Adrenal gland (tissue), 12 donors: ENCODE results near the gene MCRIP1. TPM values are rescaled to one million over a fixed set of nuclear protein-coding genes. Genes with fewer than 3 reads are reported as not detected.

ENCODE experiments used
- DNase-seq, 7 donors: peaks; one replicate each; pipeline ENCODE4 v3.0.0-alpha.2; 2019 to 2020
- H3K27ac ChIP-seq, 5 donors: fragments of 200-600 bp; sonication (generic) in 4 of 5; 1 replicate in 3 of 5; 2 replicates in 2 of 5; pipeline versions ENCODE4 v1.5.1 to v1.8.0; 2016 to 2020; ENCODE audit warnings: mild to moderate bottlenecking in 1 of 5
- H3K27me3 ChIP-seq: fragments of 200-600 bp; 2 replicates; pipeline ENCODE4 v1.8.0; 2021
- H3K36me3 ChIP-seq, 2 donors: fragments of 200-600 bp; replicated peaks in 1 of 2; 1 replicate in 1 of 2; 2 replicates in 1 of 2; pipeline versions ENCODE4 v1.5.1 to v1.8.0; 2018 to 2022
- H3K4me1 ChIP-seq, 2 donors: fragments of 200-600 bp; replicated peaks in 1 of 2; 1 replicate in 1 of 2; 2 replicates in 1 of 2; pipeline versions ENCODE4 v1.5.1 to v1.8.0; 2018 to 2021
- H3K4me3 ChIP-seq, 4 donors: fragments of 200-600 bp; sonication (generic) in 3 of 4; one replicate each; pipeline ENCODE4 v1.5.1; 2016 to 2018
- H3K9me3 ChIP-seq, 3 donors: fragments of 200-600 bp; sonication (generic) in 1 of 3; replicated peaks in 1 of 3; 1 replicate in 2 of 3; 2 replicates in 1 of 3; pipeline versions ENCODE4 v1.5.1 to v1.8.0; 2016 to 2021
- POLR2A ChIP-seq, 2 donors: fragments of 450-650 bp; IDR thresholded peaks; one replicate each; pipeline ENCODE4 v1.6.1; 2017; ENCODE audit warnings: antibody characterized with exemption in 2 of 2, mild to moderate bottlenecking in 2 of 2, moderate library complexity in 1 of 2
- WGBS, 4 donors: extraction: QIAGEN DNeasy Blood & Tissue Kit in 2 of 4; methylation state at CpG; one replicate each; pipeline versions ENCODE4 v1.1.5 to v1.1.7; 2013 to 2017; 5-methylcytosine and 5-hydroxymethylcytosine counted together
- intact Hi-C, 2 donors: fragments of 100-400 bp; cut with DNase I; formaldehyde crosslinking; loops; one replicate each; pipeline versions ENCODE4 v1.14.1 to v1.15.0; 2022 to 2023
- polyA plus RNA-seq, 3 donors: library from polyadenylated mRNA; stranded (reverse); fragments of 200-250 nt in 2 of 3; fragments of 350-450 nt in 1 of 3; fragmentation: Illumina TruSeq in 1 of 3; extraction: RNeasy Lipid Tissue Mini Kit (QIAGEN cat#74804) in 1 of 3; gene quantifications; one replicate each; pipeline ENCODE4 v1.2.3, GENCODE V29; 2013 to 2014
- total RNA-seq, 9 donors: library from RNA; depleted of rRNA in 4 of 9; stranded (reverse); fragments of >200 nt in 4 of 9; fragments of 120-200 nt in 1 of 9; fragmentation: NEBNext Ultra II Directional in 1 of 9; extraction: Animal tissue kit (Norgen Biotek cat#: 25700) in 1 of 9; gene quantifications; one replicate each; pipeline versions ENCODE4 v1.1.0 to v1.2.4, GENCODE V29; 2013 to 2023
- TF ChIP-seq, protein P1 (sequence below), 6 experiments: fragments of 450-650 bp in 4 of 6; fragments of 200-600 bp in 2 of 6; sonication (generic) in 1 of 6; IDR thresholded peaks; 1 replicate in 5 of 6; 2 replicates in 1 of 6; pipeline versions ENCODE4 v1.5.1 to v1.8.0; 2016 to 2021; ENCODE audit warnings: antibody characterized with exemption in 6 of 6, mild to moderate bottlenecking in 2 of 6, moderate library complexity in 1 of 6
- donor health status: healthy with polysubstance abuse.
- donor health status: Bipolar disorder and iron deficiency.
- donor health status: DM: yes; HTN: yes; CAD: no.
- donor health status: DM: no; HTN: no; CAD: no.
- donor health status: DM: no; HTN: no; CAD: no.
- donor health status: DM: yes; HTN: yes; CAD: no.

The MCRIP1 gene
- total and polyA plus RNA-seq, 12 donors: 5.0 to 248 (median 82.6) TPM

DNA sequence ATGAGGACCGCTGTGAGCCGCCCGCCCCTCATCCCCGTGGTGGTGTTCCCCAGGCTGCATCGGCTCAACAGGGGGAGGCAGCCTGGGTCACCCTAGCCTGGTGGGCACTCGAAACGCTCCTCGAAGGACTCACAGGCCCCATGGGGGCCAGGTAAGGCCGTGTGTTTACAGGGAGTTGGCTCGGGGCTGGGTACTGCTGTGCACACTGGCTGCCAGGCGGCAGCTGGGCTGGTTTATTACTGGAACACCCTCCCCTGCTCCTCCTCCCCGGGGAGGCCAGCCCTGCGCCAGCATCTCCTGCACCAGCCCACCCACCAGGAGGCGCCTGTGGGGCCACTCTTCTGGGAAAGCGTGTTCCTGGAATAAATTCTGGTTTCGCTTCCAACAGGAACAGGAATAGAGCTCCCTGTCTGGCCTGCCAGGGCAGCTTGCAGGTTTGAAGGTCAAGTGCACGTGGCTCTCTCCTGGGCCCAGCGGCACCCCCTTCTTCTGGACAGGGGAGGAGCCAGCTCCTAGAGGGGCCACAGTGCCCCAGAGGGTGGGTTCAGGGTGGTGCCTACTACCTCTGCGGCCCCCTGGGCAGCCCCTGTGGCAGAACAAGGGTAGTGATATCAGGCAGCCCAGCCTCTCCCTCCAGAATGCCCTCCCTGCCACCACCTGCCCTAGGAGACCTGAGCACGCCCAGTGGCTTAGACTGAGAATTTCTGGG lies 11.3 kb downstream of the MCRIP1 start:
- peaks cover 14 to 15% of the 10 kb centered on the region in 2 donors for H3K4me1 ChIP-seq
- no peak overlapping the region for H3K4me3 ChIP-seq
- WGBS, 4 donors: 30 to 40% (median 37%) methylated on average over 8 to 20 of the region's 20 CpGs
- H3K9me3 ChIP-seq: no peaks in the 10 kb centered on the region
- DNase-seq: peak; percentile 88 to 97 (median 95)
- peaks cover 0 to 11% of the 10 kb centered on the region in 2 donors for H3K36me3 ChIP-seq
- H3K27ac ChIP-seq: peak overlapping the region; percentile 77 to 93 (median 85)
- no peaks in the 10 kb centered on the region for H3K27me3 ChIP-seq
- no peak for TF ChIP-seq POLR2A (IDR thresholded peaks at IDR 0.05)
- TF ChIP-seq, protein P1, sequence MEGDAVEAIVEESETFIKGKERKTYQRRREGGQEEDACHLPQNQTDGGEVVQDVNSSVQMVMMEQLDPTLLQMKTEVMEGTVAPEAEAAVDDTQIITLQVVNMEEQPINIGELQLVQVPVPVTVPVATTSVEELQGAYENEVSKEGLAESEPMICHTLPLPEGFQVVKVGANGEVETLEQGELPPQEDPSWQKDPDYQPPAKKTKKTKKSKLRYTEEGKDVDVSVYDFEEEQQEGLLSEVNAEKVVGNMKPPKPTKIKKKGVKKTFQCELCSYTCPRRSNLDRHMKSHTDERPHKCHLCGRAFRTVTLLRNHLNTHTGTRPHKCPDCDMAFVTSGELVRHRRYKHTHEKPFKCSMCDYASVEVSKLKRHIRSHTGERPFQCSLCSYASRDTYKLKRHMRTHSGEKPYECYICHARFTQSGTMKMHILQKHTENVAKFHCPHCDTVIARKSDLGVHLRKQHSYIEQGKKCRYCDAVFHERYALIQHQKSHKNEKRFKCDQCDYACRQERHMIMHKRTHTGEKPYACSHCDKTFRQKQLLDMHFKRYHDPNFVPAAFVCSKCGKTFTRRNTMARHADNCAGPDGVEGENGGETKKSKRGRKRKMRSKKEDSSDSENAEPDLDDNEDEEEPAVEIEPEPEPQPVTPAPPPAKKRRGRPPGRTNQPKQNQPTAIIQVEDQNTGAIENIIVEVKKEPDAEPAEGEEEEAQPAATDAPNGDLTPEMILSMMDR (IDR thresholded peaks at IDR 0.05): peak; percentile 63 to 89 (median 78)
- intact Hi-C loops: loop anchor here in 1 of 2 donors (5.0 kb wide), 1 partner anchor 36 kb away; no protein-coding TSS in a partner anchor

DNA sequence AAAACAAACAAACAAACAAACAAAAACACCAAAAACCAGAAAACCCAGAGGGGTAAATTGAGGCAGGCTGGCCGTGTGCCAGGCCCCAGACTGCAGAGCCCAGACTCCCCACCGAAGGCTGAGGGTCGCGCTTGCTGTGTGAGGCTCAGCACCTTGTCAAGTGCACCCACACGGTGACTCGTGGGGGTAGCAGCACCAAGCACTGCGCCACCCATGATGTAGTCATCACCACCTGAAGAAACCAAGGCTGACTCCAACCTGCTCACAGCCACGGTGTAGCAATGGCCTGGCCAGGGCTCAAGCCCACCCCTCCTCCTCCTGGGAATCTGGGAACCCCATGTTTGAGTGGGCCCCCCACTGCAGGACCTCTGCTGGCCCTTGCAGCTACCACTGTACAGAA lies 11.9 kb downstream of the MCRIP1 start:
- Histone ChIP-seq H3K36me3 (peaks cover 0 to 11% of the 10 kb centered on the region in 2 donors), H3K4me1 (peaks cover 14 to 15% of the 10 kb centered on the region in 2 donors), H3K9me3 (no peaks in the 10 kb centered on the region), H3K27ac (peak overlapping the region in 4 of 5 donors; percentile 82 to 93 (median 88)), H3K4me3 (no peak overlapping the region), H3K27me3 (no peaks in the 10 kb centered on the region)
- intact Hi-C loops: loop anchor here in 1 of 2 donors (5.0 kb wide), 1 partner anchor 36 kb away; no protein-coding TSS in a partner anchor
- TF ChIP-seq, protein P1 (IDR thresholded peaks at IDR 0.05): no peak
- WGBS, 4 donors: 66 to 84% (median 69%) methylated on average over 5 to 8 of the region's 8 CpGs
- DNase-seq: peak in 2 of 7 donors; percentile 33 to 35

DNA sequence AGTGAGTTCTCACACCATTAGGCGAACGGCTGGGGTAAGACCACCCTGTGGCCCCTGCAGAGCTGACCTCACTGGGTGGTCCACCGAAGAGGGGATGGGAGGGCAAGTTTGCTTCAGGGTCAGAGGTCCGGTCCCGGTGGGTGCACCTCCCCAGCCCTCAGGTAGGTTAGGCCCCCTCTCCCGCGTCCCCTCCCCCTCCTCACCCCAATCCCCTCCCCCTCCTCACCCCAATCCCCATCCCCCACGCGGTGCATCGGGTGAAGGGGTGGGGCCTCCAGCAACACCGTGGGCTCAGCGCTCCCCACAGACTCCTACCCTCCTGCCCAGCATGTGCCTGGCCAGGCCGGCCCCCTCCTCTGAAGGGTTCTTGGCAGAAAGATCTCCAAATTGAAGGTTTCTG lies 13.4 kb downstream of the MCRIP1 start:
- intact Hi-C loops: loop anchor here in 1 of 2 donors (5.0 kb wide), 1 partner anchor 38 kb away; no protein-coding TSS in a partner anchor
- peaks cover 0 to 11% of the 10 kb centered on the region in 2 donors for H3K36me3 ChIP-seq
- H3K27me3 ChIP-seq: no peaks in the 10 kb centered on the region
- H3K9me3 ChIP-seq: no peaks in the 10 kb centered on the region
- peaks cover 14 to 15% of the 10 kb centered on the region in 2 donors for H3K4me1 ChIP-seq
- TF ChIP-seq, protein P1 (IDR thresholded peaks at IDR 0.05): no peak
- TF ChIP-seq POLR2A (IDR thresholded peaks at IDR 0.05): no peak
- H3K27ac ChIP-seq: no peak overlapping the region
- H3K4me3 ChIP-seq: no peak overlapping the region
- WGBS, 4 donors: 23 to 35% (median 25%) methylated on average over 6 to 13 of the region's 13 CpGs; no CpG with 5 or more reads in 1 of the 4 donors
- no peak for DNase-seq

DNA sequence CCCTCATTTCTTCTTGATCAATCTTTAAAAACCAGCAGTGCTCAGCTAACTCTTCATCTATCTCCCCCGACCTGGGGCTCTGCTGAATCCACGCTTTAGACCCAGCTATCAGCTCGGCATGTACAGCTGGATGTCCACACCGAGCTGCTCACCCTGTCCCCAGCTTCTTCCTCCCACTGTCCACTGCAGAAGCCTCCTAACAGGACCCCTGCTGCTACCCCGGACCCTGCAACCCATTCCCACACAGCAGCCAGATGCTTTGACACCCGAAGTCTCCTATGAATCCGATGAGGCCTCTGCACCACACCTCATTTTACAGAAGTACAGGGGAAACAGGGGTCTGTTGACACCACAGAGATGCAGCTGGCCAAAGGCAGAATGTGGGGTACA lies 15.3 kb downstream of the MCRIP1 start:
- Histone ChIP-seq H3K4me3 (no peak overlapping the region), H3K27ac (no peak overlapping the region), H3K27me3 (no peaks in the 10 kb centered on the region), H3K9me3 (no peaks in the 10 kb centered on the region), H3K36me3 (peaks cover 0 to 5% of the 10 kb centered on the region in 2 donors), H3K4me1 (peaks cover 14 to 15% of the 10 kb centered on the region in 2 donors)
- intact Hi-C loops: no loop called here
- 36 to 49% (median 41%) methylated on average over 7 of the region's 7 CpGs for WGBS, 4 donors
- no peak for TF ChIP-seq POLR2A (IDR thresholded peaks at IDR 0.05)
- TF ChIP-seq, protein P1 (IDR thresholded peaks at IDR 0.05): no peak
- DNase-seq: no peak
